Neuronal stem cell (in vitro differentiated cells): Measurements from ENCODE around the gene ZFYVE28.

Experiments used
- DNase-seq: peaks from one replicate; pipeline ENCODE4 v3.0.0-alpha.2; 2013; ENCODE audit warnings: low spot score
- H2AFZ ChIP-seq: one replicate; pipeline ENCODE4 v1.6.1; 2013; ENCODE audit warnings: mild to moderate bottlenecking, low read length, inconsistent platforms
- H2AK5ac ChIP-seq: 2 replicates; pipeline ENCODE4 v1.6.1; 2013; ENCODE audit warnings: low read depth, mild to moderate bottlenecking, inconsistent platforms, low read length, moderate library complexity, mixed read lengths
- H2BK120ac ChIP-seq: 2 replicates; pipeline ENCODE4 v1.6.1; 2013; ENCODE audit warnings: low read depth, mild to moderate bottlenecking, inconsistent platforms, low read length, moderate library complexity, mixed read lengths
- H2BK12ac ChIP-seq: one replicate; pipeline ENCODE4 v1.6.1; 2013; ENCODE audit warnings: low read length, inconsistent platforms
- H2BK15ac ChIP-seq: 2 replicates; pipeline ENCODE4 v1.6.1; 2013; ENCODE audit warnings: mild to moderate bottlenecking, low read length, inconsistent platforms, mixed read lengths
- H2BK5ac ChIP-seq: one replicate; pipeline ENCODE4 v1.6.1; 2013; ENCODE audit warnings: inconsistent platforms, mild to moderate bottlenecking, low read length, moderate library complexity
- H3K14ac ChIP-seq: one replicate; pipeline ENCODE4 v1.6.1; 2013; ENCODE audit warnings: low read length, inconsistent platforms
- H3K18ac ChIP-seq: 2 replicates; pipeline ENCODE4 v1.6.1; 2013; ENCODE audit warnings: low read length, inconsistent platforms
- H3K23ac ChIP-seq: 2 replicates; pipeline ENCODE4 v1.6.1; 2013; ENCODE audit warnings: low read depth, mild to moderate bottlenecking, mixed read lengths, low read length, inconsistent platforms; ENCODE audit not compliant: poor library complexity
- H3K27ac ChIP-seq: replicated peaks from 3 replicates; pipeline ENCODE4 v1.5.1; 2013; ENCODE audit warnings: low read length, inconsistent platforms
- H3K27me3 ChIP-seq, 3 experiments: 2 replicates each; pipeline ENCODE4 v1.6.1; 2013; ENCODE audit warnings: low read length in 3 of 3, mild to moderate bottlenecking in 2 of 3, inconsistent platforms in 1 of 3, low read depth in 1 of 3, mixed read lengths in 1 of 3, moderate library complexity in 1 of 3; ENCODE audit not compliant: control insufficient read depth in 3 of 3, insufficient read depth in 3 of 3
- H3K36me3 ChIP-seq, 2 donors: replicated peaks in 1 of 2; 2 replicates each; pipeline ENCODE4 v1.6.1; 2013; ENCODE audit warnings: low read length in 2 of 2; ENCODE audit not compliant: control insufficient read depth in 2 of 2, insufficient read depth in 2 of 2
- H3K4ac ChIP-seq: 2 replicates; pipeline ENCODE4 v1.6.1; 2013; ENCODE audit warnings: inconsistent platforms, mild to moderate bottlenecking, low read length, moderate library complexity
- H3K4me1 ChIP-seq, 2 donors: 1 replicate in 1 of 2; 2 replicates in 1 of 2; pipeline ENCODE4 v1.6.1; 2013; ENCODE audit warnings: low read length in 2 of 2, low read depth in 1 of 2; ENCODE audit not compliant: control insufficient read depth in 2 of 2, insufficient read depth in 1 of 2
- H3K4me2 ChIP-seq: one replicate; pipeline ENCODE4 v1.6.1; 2013; ENCODE audit warnings: mild to moderate bottlenecking, low read length, inconsistent platforms; ENCODE audit not compliant: insufficient read depth, poor library complexity, severe bottlenecking
- H3K4me3 ChIP-seq, 2 donors: 2 replicates each; pipeline ENCODE4 v1.5.1; 2013; ENCODE audit warnings: low read length in 2 of 2, mild to moderate bottlenecking in 2 of 2, inconsistent platforms in 1 of 2, moderate library complexity in 1 of 2
- H3K79me1 ChIP-seq: one replicate; pipeline ENCODE4 v1.6.1; 2013; ENCODE audit warnings: low read depth, mild to moderate bottlenecking, inconsistent platforms, low read length, moderate library complexity
- H3K9ac ChIP-seq: one replicate; pipeline ENCODE4 v1.6.1; 2013; ENCODE audit warnings: mild to moderate bottlenecking, low read depth, low read length, inconsistent platforms; ENCODE audit not compliant: poor library complexity
- H3K9me3 ChIP-seq, 2 donors: replicated peaks in 1 of 2; 2 replicates each; pipeline versions ENCODE3 to v1.6.1; 2013; ENCODE audit warnings: low read length in 2 of 2, mild to moderate bottlenecking in 2 of 2, inconsistent platforms in 1 of 2, low read depth in 1 of 2, mixed read lengths in 1 of 2, moderate library complexity in 1 of 2; ENCODE audit not compliant: control insufficient read depth in 2 of 2, insufficient read depth in 1 of 2
- H4K8ac ChIP-seq: one replicate; pipeline ENCODE4 v1.6.1; 2013; ENCODE audit warnings: low read depth, mild to moderate bottlenecking, inconsistent platforms, low read length, moderate library complexity
- H4K91ac ChIP-seq: one replicate; pipeline ENCODE4 v1.6.1; 2013; ENCODE audit warnings: low read length, low read depth, mild to moderate bottlenecking, inconsistent platforms; ENCODE audit not compliant: poor library complexity
- WGBS, 2 donors: extraction: QIAGEN DNeasy Blood & Tissue Kit; methylation state at CpG; one replicate each; pipeline ENCODE4 v1.1.7; 2013; ENCODE audit warnings: missing lambda C conversion rate in 2 of 2, mixed read lengths in 1 of 2; ENCODE audit not compliant: insufficient read length in 2 of 2, insufficient replicate concordance in 1 of 2; ENCODE audit errors: extremely low coverage in 2 of 2; 5-methylcytosine and 5-hydroxymethylcytosine counted together

ZFYVE28 gene

GRCh38 chr4:2298532-2298991 lies 119.9 kb downstream of the ZFYVE28 start:
- Histone ChIP-seq H3K9me3 (peaks cover 0 to 9% of the 10 kb centered on the region in 2 donors), H2BK12ac (peak overlapping the region; percentile 27), H2BK5ac (no peak overlapping the region), H2BK120ac (no peak overlapping the region), H3K18ac (peak overlapping the region; percentile 46), H3K4me1 (no peaks in the 10 kb centered on the region), H4K8ac (no peak overlapping the region), H3K27ac (no peak overlapping the region), H3K36me3 (no peaks in the 10 kb centered on the region), H2AFZ (no peak overlapping the region), H4K91ac (no peak overlapping the region), H3K14ac (peak overlapping the region; percentile 43), H3K27me3 (peaks cover 0 to 38% (median 0%) of the 10 kb centered on the region in 3 experiments), H3K79me1 (no peaks in the 10 kb centered on the region), H3K4me2 (no peak overlapping the region), H2AK5ac (peak overlapping the region; percentile 65), H3K23ac (peak overlapping the region; percentile 32), H3K4me3 (no peak overlapping the region), H2BK15ac (no peak overlapping the region), H3K4ac (no peak overlapping the region), H3K9ac (peak overlapping the region; percentile 55)
- no CpG with 5 or more reads among the region's 23 CpGs for WGBS, 2 donors
- no peak for DNase-seq

- H4K91ac ChIP-seq: no peak overlapping the region
- H3K18ac ChIP-seq: peak overlapping the region; percentile 80
- WGBS, 2 donors: no CpG with 5 or more reads among the region's 40 CpGs
- H3K14ac ChIP-seq: peak overlapping the region; percentile 84
- peak overlapping the region; percentile 62 for H3K23ac ChIP-seq
- peak overlapping the region; percentile 65 for H2AK5ac ChIP-seq
- no peaks in the 10 kb centered on the region for H3K79me1 ChIP-seq
- no peak for DNase-seq
- peak overlapping the region; percentile 55 for H2BK15ac ChIP-seq
- H4K8ac ChIP-seq: peak overlapping the region; percentile 48
- no peak overlapping the region for H2BK120ac ChIP-seq
- no peak overlapping the region for H2BK5ac ChIP-seq
- no peaks in the 10 kb centered on the region for H3K36me3 ChIP-seq
- H3K27ac ChIP-seq: no peak overlapping the region
- no peak overlapping the region for H3K4me2 ChIP-seq
- H3K4ac ChIP-seq: no peak overlapping the region
- H3K9ac ChIP-seq: peak overlapping the region; percentile 79
- peaks cover 0 to 38% (median 0%) of the 10 kb centered on the region in 3 experiments for H3K27me3 ChIP-seq
- H3K4me1 ChIP-seq: no peaks in the 10 kb centered on the region
- H2AFZ ChIP-seq: no peak overlapping the region
- H2BK12ac ChIP-seq: peak overlapping the region; percentile 27
- peaks cover 0 to 7% of the 10 kb centered on the region in 2 donors for H3K9me3 ChIP-seq
- peak overlapping the region in 1 of 2 donors; percentile 64 for H3K4me3 ChIP-seq
Observed at GRCh38 chr4:2297606-2298531, 120.6 kb downstream of the ZFYVE28 start.

GRCh38 chr4:2296631-2297601 lies 121.5 kb downstream of the ZFYVE28 start:
- H2BK5ac ChIP-seq: peak overlapping the region; percentile 35
- H3K4me2 ChIP-seq: no peak overlapping the region
- no peak overlapping the region for H3K9ac ChIP-seq
- no peaks in the 10 kb centered on the region for H3K4me1 ChIP-seq
- peaks cover 0 to 43% (median 0%) of the 10 kb centered on the region in 3 experiments for H3K27me3 ChIP-seq
- no CpG with 5 or more reads among the region's 37 CpGs for WGBS, 2 donors
- H2AK5ac ChIP-seq: peak overlapping the region; percentile 74
- H3K4ac ChIP-seq: no peak overlapping the region
- H2AFZ ChIP-seq: no peak overlapping the region
- H3K4me3 ChIP-seq: no peak overlapping the region
- no peak for DNase-seq
- H3K23ac ChIP-seq: peak overlapping the region; percentile 30
- no peaks in the 10 kb centered on the region for H3K9me3 ChIP-seq
- no peak overlapping the region for H3K27ac ChIP-seq
- H4K91ac ChIP-seq: no peak overlapping the region
- H3K18ac ChIP-seq: peak overlapping the region; percentile 35
- H3K36me3 ChIP-seq: no peaks in the 10 kb centered on the region
- H2BK120ac ChIP-seq: no peak overlapping the region
- H2BK15ac ChIP-seq: peak overlapping the region; percentile 55
- no peak overlapping the region for H4K8ac ChIP-seq
- peak overlapping the region; percentile 30 for H2BK12ac ChIP-seq
- H3K79me1 ChIP-seq: no peaks in the 10 kb centered on the region
- H3K14ac ChIP-seq: peak overlapping the region; percentile 51
